Prostate gland (tissue), 2 donors: ENCODE data around the gene ZNF217.

Experiments
- POLR2A ChIP-seq: fragments of 450-650 bp; IDR thresholded peaks from one replicate; pipeline ENCODE4 v1.6.1; 2016; ENCODE audit warnings: antibody characterized with exemption, mild to moderate bottlenecking
- POLR2AphosphoS5 ChIP-seq: sonication (generic); formaldehyde crosslinking; IDR thresholded peaks from one replicate; pipeline ENCODE4 v1.6.1; 2017; ENCODE audit warnings: antibody characterized with exemption
- TF ChIP-seq, protein P1 (sequence below), 4 experiments: fragments of 200-600 bp in 2 of 4; fragments of 450-650 bp in 2 of 4; sonication (generic) in 2 of 4; IDR thresholded peaks; 1 replicate in 3 of 4; 2 replicates in 1 of 4; pipeline ENCODE4 v1.5.1; 2016 to 2019; ENCODE audit warnings: antibody characterized with exemption in 4 of 4, mild to moderate bottlenecking in 2 of 4, moderate library complexity in 2 of 4

DNA sequence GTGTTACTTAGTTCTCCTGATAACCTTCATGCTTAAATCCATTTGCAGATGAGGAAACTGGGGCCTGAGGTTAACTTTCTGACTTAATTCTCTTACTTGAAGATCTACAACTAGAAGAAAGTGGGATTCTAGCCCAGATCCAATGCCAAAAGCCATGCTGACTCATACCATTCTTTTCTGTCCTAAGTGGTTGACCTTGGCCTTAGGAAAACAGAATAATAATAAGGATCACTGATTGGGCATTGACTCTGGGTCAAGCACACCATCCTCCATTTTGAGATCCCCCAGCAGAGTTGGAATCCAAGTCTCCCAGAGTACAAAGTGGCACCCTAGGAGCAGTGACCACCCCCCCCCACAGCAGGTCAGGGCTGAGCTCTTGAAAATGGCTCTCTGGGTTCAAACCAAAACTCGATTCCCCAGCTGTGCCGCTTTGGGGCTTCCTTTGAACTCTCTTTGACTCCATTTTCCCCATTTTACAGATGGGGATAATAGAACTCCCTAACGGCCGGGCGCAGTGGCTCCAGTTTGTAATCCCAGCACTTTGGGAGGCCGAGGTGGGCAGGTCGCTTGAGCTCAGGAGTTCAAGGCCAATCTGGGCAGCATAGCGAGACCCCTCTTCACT, 12.8 kb upstream of the ZNF217 start:
- no peak for TF ChIP-seq POLR2AphosphoS5
- TF ChIP-seq, protein P1, sequence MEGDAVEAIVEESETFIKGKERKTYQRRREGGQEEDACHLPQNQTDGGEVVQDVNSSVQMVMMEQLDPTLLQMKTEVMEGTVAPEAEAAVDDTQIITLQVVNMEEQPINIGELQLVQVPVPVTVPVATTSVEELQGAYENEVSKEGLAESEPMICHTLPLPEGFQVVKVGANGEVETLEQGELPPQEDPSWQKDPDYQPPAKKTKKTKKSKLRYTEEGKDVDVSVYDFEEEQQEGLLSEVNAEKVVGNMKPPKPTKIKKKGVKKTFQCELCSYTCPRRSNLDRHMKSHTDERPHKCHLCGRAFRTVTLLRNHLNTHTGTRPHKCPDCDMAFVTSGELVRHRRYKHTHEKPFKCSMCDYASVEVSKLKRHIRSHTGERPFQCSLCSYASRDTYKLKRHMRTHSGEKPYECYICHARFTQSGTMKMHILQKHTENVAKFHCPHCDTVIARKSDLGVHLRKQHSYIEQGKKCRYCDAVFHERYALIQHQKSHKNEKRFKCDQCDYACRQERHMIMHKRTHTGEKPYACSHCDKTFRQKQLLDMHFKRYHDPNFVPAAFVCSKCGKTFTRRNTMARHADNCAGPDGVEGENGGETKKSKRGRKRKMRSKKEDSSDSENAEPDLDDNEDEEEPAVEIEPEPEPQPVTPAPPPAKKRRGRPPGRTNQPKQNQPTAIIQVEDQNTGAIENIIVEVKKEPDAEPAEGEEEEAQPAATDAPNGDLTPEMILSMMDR (IDR thresholded peaks at IDR 0.05), result no peak
- TF ChIP-seq POLR2A, result no peak
